SK-N-MC (cell line): ENCODE results near the gene NUTM2F.
A peak's percentile ranks its signal among the peaks of the same experiment; 100 is the strongest.
"Not testable (repeated sequence)": the region's sequence is repeated elsewhere in the genome, so short reads cannot be mapped to it uniquely, and the experiment has no call there.

Source experiments
- EZH2 ChIP-seq: fragments of 200-600 bp; sonication (generic); IDR thresholded peaks from one replicate; pipeline ENCODE4 v1.6.1; 2017; ENCODE audit warnings: antibody characterized with exemption
- FOXP2 ChIP-seq: optimal IDR thresholded peaks from 2 replicates; pipeline ENCODE3; 2011; ENCODE audit warnings: mild to moderate bottlenecking, moderate library complexity; ENCODE audit not compliant: insufficient read depth; ENCODE audit errors: extremely low read length, control extremely low read depth
- POLR2AphosphoS5 ChIP-seq: IDR thresholded peaks from 2 replicates; pipeline ENCODE4 v1.6.1; 2012; ENCODE audit warnings: mild to moderate bottlenecking, low read depth, low read length, borderline replicate concordance

GRCh38 chr9:94374176-94375056 is 46.0 kb upstream of the NUTM2F start:
- TF ChIP-seq EZH2, FOXP2: not testable (repeated sequence)
- TF ChIP-seq POLR2AphosphoS5 = peak; percentile 74
